ENCODE results near the gene IGSF3.

The IGSF3 gene

GRCh38 chr1:116686175-116686574, 18.6 kb upstream of the IGSF3 start:
- DNase-seq, result no peak

DNA sequence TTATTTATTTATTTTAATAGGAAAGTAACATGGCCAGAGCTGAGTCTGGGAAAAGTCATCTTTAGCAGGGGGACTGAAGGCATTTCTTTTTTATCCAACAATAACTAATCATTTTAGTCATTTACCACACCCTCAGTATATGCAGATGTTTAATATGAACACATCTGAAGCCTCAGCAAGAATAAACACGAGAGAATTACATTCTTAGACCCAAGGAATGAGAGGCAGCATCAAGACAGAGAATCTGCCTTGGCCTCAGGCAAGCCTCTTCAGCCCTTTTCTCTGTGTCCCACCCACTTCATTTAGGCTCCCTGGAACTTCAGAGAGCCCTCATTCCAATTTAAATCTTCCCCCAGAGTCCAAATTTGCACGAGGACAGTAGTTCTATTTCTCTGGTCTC, 17.0 kb upstream of the IGSF3 start:
- no peak for DNase-seq

DNA sequence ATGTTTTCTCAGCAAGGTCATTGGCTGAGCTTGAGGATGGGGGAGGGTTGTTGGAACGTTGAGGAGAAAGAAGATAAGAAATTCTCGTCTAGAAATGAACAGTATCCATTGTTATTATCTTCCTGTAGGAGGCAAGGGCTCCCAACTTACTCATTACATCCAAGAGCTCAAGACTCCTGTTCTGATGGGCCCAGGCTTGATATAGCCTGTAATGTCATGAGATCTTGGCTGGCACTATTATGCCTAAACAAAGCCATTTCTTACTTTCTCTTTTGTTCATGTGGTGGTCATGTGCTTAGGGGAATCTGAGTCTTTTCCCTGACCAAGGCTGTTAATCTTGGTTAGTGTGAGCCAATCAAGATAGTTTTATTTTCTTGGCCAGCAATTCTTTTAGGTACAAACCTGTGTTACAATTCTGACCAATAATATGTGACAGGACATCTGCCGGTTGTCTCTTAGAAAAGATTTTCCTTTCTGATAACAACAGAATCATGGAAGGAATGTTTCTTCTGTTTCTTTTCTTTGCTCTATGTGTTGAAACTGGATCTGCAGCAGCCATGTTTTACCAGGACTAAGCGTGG, 15.2 kb upstream of the IGSF3 start:
- no peak for DNase-seq

DNA sequence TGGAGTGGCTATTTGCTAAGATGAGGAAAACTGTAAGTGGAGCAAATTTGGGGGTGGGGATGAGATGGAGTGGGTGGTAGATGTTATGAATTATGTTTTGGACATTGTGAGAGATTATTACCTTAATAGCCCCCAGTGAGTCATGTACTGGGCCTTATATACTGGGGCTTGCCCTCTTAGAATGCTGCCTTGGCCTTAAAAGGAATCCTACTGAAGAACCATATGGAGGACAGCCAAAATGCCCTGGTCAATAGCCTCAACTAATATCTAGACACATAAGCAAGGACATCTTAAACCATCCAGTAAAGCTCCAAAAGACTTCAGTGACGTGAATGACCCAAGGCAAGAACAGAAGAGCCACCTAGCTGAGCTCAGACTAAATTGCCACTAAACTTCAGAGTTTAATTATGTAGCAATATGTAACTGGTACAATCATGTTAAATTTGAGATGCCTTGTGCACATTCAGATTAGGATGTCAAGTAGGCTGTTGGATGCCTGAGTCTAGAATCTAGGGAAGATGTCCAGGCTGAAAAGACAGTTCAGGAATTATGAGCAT, 13.9 kb upstream of the IGSF3 start:
- no peak for DNase-seq

GRCh38 chr1:116680752-116681151, 13.2 kb upstream of the IGSF3 start:
- no peak for DNase-seq

GRCh38 chr1:116679828-116680628, 12.5 kb upstream of the IGSF3 start:
- no peak for DNase-seq

- DNase-seq, result no peak
These were observed 11.7 kb upstream of the IGSF3 start for GRCh38 chr1:116679091-116679827.

DNA sequence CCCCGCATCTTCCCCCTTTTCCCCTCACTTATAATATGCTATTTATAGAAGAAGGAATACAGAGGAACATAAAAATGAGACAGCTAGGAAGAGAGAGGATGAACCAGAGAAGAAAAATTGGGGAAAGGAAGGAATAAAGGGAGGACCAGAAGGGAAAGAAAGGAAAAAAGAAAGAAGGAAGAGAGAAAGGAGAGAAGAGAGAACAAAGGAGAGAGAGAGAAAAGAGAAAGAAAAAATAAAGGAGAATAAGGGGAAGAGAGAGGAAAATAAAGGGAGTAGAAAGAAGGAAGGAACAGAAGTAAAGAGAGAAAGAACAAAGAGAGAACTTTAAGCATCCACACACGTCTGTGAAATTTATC, 11.2 kb upstream of the IGSF3 start:
- no peak for DNase-seq

GRCh38 chr1:116677474-116678062, 10.0 kb upstream of the IGSF3 start:
- peak; percentile 18 for DNase-seq

DNA sequence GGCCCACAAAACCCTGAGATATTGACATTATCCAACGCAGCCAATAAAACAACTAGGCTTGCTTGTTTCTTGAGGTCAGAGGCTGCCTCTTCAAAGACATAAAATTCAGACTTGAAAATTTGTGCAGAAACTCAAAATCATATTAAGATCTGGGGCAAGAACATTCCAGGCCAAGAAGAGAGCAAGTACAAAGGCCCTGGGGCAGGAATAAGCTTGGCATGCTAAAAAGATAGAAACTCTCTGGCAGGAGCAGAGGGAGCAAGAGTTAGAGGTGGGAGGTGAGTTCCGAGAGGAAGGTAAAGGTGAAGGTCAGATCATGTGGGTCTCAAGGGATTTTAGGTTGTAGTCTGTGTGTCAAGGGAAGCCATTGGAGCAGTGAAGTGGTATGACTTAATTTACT, 8.8 kb upstream of the IGSF3 start:
- DNase-seq, result no peak

DNA sequence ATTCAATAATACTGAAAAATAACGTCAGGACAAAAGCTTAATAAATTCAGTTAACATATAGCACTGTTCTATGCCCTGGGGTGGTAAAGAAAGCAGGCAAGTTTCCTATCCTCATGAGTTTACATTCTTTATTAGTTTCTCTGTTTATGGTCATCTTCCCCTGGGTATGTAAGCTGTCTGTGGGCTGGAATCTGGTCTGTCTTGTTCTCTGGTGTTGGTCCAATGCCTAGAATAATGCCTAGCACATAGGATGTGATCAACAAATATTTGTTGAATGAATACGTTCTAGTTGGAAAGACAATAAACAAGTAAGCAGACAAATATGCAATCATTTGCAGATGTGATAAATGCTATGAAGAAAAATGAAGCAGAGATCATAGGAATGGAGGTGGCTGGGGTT, 7.2 kb upstream of the IGSF3 start:
- no peak for DNase-seq

DNA sequence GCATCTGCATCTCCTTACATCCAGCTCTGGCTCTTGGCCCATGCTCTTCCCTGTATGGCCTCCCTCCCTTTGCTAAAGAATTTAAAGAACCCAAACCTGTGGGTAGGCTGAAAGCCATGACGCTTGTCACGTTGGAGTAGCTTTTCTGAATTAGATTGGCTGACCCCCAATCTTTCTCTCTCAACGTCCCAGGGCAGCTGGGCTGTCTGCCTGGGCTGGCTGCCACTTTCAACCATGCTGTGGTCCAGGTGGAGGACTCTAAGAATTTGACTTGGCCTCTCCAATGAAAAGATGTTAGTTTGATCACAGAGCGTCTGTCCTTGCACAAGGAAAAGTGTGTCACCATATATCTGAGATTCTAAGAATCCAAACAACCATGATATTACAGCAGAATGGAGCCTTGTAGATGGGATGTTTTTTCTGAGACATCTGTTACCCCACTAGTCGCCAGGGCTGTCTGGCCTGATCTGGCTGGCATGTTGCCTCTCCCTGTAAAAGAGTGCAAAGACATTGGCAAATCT, 6.5 kb upstream of the IGSF3 start:
- peak; percentile 98 for DNase-seq

GRCh38 chr1:116671912-116672311, 4.4 kb upstream of the IGSF3 start:
- DNase-seq, result peak; percentile 95

GRCh38 chr1:116671072-116671760, 3.7 kb upstream of the IGSF3 start:
- no peak for DNase-seq

GRCh38 chr1:116668277-116668676, 744 bp upstream of the IGSF3 start:
- no peak for DNase-seq

DNA sequence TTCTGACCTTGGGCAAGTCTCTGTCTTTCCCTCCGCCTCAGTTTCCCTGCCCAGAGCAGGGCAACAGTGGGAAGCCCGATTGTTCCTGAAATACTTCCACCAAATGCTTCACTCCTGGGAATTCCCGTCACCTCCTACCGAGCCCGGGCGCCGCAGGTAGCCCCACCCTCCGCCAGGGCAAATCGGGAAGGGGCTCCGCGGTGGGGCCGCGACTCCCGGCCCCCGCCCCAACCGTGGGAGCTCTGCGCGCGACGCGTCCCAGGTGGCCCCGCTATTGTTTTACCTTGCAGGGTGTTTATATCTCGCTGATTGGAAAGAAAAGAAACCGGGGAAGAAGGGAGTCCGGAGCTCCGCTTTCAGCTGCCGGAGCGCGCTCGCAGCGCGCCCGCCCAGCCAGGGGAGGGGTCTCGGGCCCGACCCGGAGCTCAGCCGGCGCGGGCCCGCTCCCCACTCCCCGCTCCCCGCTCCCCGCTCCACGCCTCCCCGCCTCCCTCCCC, 407 bp downstream of the IGSF3 start:
- DNase-seq, result no peak

DNA sequence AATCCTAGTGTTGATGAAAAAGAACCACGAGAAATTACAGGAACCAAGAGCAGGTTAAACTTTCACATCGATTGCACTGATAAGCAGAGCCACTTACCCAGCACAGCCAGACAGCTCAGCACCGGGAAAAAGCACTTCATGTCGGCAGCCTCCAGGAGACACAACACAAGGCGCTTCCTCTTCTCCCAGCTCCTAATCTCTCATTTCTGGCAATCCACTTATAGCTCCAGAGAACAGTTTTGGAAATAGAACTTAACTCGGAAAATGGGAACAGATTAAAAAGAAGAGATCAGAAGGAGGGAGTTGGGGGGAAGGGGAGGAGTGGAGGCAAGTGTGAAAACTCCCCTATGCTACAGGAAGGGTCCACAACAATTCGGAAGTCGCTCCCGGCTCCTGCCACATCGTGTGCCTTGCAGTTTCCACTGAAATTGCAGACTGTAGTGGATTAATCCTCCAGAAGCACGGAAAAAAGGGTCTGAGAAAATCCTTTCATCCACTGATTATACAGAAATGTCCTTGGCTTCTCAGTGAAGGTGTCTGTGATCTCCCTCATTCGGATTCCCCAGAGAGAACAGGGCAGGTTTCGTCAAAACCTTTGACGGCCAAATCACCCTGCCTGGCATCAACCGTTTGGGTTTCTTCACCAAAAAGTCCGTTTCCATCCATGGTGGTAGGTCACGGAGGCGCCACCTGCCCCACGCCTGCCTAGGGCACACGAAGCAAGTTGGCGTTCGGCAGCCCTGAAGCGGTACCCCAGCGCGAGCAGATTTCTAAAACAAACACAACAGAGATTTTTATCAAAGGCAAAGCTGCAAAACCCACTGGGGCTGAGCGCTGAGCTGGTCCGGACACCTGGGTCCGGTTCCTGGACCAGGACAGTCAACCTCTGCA, 1.1 kb downstream of the IGSF3 start:
- DNase-seq, result no peak

GRCh38 chr1:116664978-116665371, 2.6 kb downstream of the IGSF3 start:
- DNase-seq, result no peak

DNA sequence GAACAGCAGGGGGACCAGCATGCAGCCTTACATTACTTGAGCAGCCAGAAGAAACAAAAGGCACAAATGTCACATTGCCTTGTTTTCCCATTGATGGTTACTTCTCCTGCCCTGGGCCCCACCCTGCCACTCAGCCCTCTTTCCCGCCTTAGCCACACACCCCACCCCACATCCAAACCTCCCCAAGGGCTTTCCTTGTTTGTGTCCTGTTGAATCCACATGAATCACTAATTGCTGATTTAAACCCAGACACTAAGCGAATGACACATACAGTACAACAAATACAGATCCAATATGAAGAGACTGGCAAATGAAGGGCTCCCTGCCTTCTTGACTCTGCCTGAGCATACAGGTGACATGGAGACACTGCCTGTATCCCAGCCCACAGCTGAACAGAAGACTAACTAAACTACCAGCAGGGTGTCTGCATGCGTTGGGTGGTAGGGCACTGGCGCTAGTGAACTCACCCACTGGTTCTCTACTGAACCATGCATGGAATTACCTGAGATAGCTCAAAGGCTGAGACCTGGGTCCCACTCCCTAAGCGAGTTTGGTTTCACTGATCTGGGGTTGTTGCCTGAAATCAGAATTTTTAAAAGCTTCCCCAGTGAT, 3.1 kb downstream of the IGSF3 start:
- no peak for DNase-seq

DNA sequence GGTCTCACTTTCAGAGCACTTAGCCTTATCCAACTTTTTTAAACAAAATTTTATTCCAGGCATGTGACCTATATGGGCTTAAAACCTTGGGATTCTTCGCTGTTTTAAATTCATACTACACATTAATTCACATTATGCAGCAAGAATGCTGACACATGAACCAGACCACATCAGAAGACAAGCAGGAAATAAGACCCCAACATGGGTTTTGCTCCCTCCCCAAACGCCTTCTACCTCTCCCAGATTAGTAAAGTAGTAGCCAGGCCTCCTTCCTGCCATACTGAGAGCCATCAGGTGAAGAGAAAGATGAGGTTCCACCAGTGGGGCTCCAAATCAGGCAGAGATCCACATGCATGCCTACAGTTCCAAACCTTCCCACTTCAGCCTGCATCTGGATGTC, 3.7 kb downstream of the IGSF3 start:
- no peak for DNase-seq

GRCh38 chr1:116661633-116662032, 5.9 kb downstream of the IGSF3 start:
- no peak for DNase-seq
